NK-92 treated with Interleukin-12 subunit alpha and Interleukin-12 subunit beta, amount 100 ng/mL, for 24 hours (cell line): ENCODE measurements around the gene TMEM266.

Experiments used
- DNase-seq: peaks from one replicate; lab custom pipeline; 2025; lab: John Stamatoyannopoulos, UW

TMEM266 gene

GRCh38 chr15:76203346-76204108, 143.7 kb downstream of the TMEM266 start:
- DNase-seq = no peak

GRCh38 chr15:76204109-76204845, 144.5 kb downstream of the TMEM266 start:
- no peak for DNase-seq

GRCh38 chr15:76204916-76205460, 145.2 kb downstream of the TMEM266 start:
- no peak for DNase-seq

DNA sequence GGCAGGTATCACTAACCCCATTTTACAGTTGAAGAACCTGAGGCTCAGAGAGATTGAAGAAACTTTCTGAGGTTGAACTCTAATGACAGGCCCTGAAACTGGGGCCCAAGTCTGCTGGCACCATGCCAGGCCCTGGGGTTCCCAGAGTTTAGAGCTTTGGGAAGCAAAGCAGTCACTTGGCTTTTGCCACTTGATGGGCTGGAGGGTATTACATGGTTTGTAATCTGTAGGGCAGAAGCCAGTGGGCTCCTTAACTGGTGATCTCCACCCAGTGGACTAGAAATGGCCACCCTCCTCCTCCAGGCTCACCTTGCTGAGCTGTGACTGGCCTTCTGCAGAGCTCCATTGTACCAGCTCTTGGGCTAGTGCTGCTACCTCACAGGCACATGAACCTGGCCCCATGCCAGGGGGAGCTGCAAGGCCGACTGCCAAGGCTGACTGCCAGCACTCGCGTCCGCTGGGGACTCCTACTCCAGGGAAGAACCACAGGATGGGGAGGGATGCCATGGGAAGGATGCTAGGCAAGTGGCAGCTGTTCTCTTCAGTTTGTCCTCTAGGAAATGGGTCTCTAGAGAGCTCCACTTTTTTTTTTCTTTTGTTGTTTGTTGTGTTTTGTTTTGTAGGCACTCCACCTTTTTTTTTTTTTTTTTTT, 146.7 kb downstream of the TMEM266 start:
- no peak for DNase-seq

DNA sequence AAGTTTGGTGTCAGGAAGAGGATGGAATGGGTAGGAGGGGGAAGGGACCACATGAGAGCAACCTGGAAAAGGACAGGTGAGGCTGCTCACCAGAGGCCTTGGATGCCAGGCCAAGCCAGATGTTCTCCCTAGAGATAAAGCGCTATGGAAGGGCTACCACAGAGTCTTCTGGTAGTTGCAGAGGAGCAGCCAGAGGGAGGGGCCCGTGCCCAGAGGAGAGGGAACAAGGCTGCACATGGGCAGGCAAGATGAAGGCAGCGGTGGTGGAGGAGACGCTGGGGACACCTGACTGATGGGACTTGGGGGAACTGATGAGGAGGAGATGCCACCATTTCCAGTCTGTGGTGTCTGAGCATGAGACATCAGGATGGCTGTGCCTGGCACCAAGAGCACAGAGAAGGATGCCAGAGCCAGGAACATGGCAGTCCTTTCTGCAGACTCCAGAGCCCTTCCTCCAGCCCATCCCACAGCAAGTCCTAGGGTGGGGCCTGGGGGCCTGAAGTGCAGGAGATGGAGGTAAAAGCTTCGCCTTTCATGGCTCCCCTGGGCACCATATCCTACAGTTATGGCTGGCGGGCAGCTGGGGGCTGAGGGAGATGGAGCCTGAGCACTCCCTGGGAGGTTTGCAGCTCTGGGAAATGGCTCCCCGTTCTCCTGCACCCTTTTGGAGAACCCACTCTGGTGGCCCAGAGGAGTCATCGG, 148.4 kb downstream of the TMEM266 start:
- no peak for DNase-seq

- no peak for DNase-seq
These were observed 149.1 kb downstream of the TMEM266 start for GRCh38 chr15:76208786-76209424.

- DNase-seq = no peak
These were observed 149.7 kb downstream of the TMEM266 start for GRCh38 chr15:76209523-76209922.

DNA sequence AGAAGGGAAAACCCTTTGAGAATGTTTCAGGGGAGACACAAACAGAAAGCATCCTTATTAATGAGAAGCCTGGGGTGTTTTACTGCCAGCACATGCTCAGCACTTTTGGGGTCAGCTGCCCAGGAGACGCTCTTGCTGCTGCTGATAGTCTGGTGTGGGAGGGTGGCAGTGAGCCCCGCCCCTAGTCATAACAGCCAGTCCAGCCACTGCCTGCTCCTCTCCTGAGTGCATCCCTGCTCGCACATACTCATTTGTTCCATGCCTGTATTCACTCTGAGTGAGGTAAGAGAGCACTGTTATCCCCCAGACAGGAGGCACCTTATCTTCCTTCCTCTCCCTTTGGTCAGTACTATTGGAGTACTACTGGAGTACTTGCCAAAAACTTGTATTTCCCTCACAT, 150.2 kb downstream of the TMEM266 start:
- no peak for DNase-seq

- no peak for DNase-seq
These were observed 155.8 kb downstream of the TMEM266 start for GRCh38 chr15:76215634-76216033.

DNA sequence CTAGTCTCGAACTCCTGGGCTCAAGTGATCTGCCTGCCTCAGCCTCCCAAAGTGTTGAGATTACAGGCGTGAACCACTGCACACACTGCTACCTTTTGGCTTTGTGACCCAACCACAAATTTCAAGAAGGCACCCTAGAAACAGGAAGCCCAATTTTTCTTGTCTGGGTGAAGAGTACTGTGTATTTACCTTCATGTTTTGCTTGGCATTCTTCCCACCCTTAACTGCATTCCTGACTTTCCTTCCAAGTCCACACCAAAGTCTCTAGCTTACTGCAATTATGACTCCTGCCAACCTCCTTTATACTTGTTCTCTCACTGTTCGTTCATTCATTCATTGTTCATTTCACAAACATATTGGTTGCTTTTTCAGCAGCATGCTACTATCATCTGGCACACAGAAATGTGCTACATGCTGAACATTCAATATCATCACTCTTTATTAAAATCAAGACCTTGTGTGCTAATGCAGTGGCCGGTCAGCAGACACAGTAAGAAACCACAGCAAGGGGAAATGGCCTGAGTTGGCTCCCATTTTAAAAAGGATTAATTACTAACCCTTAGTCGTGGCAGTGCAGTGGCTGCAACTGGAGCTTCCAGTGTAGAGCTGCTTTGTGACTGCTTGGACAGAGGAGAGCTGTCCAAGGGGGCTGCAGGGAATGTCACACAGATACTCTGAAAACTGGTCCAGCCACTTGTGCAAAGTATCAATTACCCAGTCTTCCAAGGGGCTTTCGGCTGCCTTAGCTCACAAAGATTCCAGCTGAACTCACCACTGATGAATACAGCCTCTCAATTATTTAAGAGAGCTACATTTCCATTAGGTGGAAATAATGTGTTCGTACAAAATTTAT, 157.5 kb downstream of the TMEM266 start:
- DNase-seq = no peak

GRCh38 chr15:76217882-76218217, 158.1 kb downstream of the TMEM266 start:
- DNase-seq = no peak

- no peak for DNase-seq
These were observed 161.4 kb downstream of the TMEM266 start for GRCh38 chr15:76221085-76221767.

GRCh38 chr15:76222159-76222558, 162.4 kb downstream of the TMEM266 start:
- DNase-seq = no peak

DNA sequence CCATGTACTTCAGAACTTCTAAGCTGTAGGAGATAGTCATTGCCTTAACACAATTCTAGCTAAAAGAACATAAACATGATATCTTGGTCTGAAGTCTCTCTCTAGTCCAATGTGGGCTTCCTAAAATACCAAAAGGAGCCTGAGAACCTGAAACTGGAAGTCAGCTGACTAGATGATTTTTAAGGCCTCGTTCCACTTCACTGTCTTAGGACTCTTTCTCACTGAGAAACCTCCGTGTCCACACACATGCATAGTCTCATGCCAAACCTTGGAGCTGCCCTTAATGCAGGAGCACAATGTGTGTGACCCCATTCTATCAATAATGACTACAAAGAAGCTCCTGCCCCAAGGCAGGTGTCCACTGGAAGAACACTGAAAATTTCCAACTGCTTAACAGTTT, 163.7 kb downstream of the TMEM266 start:
- DNase-seq = no peak

DNA sequence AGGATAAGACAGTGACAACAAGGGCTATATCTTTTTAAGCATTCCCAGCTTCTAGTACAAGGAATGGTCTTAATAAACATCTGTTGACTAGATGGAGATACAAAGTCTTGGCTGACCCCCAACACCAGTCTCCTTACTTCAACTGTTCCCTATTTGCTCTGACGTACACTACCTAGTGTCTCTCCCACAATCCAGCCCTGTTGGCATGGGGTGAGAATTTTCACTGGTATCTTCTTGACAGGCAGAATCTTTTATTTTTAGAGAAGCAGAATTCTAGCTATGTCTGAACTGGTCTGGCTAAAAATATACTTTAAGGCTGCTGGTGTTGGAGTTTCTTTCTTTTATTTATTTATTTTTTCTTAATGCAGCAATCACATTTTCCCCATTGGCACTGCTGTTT, 169.5 kb downstream of the TMEM266 start:
- DNase-seq = no peak

- no peak for DNase-seq
These were observed 174.1 kb downstream of the TMEM266 start for GRCh38 chr15:76233921-76234320.

GRCh38 chr15:76234337-76234889, 174.6 kb downstream of the TMEM266 start:
- no peak for DNase-seq

- no peak for DNase-seq
These were observed 175.5 kb downstream of the TMEM266 start for GRCh38 chr15:76235186-76235826.

DNA sequence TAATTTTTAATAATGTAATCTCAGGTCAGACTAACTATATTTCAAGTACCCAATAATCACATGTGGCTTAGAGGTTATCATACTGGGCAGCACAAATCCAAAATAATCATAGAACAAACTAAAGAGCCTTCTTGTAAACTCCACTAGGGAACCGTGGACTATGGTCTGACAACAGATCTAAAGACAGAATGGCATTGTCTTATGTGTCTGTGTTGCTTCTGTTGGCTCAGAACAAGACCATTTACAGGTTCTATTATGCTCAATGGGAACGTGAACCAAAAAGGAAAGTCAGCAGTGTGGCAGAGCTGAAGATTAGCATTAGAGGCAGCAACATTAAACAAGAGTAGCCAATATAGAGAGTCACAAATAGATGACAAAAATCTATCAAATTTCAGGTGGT, 176.6 kb downstream of the TMEM266 start:
- DNase-seq = no peak
